ENCODE measurements around the gene SLC25A33.
"Not testable (repeated sequence)": the region's sequence is repeated elsewhere in the genome, so short reads cannot be mapped to it uniquely, and the experiment has no call there.

Gene SLC25A33

GRCh38 chr1:9602794-9603167 is 63.5 kb downstream of the SLC25A33 start:
- DNase-seq: no peak

DNA sequence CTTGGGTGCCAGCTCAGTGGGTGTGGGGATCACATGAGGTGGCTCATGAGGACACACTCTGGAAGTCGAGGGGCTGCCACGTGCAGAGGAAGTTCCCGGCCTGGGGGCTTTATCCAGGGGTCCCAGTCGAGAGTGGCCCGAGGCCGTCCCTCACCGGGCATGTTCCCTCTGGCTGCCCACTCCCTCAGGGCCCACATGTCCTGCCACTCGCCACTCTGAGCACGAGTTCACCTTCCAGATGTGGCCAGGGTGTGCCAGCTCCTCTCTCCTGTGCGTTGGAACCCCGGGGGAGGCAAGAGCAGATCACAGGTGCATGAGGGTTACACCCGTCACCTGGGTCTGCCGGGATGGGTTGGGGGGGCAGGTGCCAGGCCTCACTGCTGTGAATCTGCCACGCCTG is 64.0 kb downstream of the SLC25A33 start:
- DNase-seq: no peak

DNA sequence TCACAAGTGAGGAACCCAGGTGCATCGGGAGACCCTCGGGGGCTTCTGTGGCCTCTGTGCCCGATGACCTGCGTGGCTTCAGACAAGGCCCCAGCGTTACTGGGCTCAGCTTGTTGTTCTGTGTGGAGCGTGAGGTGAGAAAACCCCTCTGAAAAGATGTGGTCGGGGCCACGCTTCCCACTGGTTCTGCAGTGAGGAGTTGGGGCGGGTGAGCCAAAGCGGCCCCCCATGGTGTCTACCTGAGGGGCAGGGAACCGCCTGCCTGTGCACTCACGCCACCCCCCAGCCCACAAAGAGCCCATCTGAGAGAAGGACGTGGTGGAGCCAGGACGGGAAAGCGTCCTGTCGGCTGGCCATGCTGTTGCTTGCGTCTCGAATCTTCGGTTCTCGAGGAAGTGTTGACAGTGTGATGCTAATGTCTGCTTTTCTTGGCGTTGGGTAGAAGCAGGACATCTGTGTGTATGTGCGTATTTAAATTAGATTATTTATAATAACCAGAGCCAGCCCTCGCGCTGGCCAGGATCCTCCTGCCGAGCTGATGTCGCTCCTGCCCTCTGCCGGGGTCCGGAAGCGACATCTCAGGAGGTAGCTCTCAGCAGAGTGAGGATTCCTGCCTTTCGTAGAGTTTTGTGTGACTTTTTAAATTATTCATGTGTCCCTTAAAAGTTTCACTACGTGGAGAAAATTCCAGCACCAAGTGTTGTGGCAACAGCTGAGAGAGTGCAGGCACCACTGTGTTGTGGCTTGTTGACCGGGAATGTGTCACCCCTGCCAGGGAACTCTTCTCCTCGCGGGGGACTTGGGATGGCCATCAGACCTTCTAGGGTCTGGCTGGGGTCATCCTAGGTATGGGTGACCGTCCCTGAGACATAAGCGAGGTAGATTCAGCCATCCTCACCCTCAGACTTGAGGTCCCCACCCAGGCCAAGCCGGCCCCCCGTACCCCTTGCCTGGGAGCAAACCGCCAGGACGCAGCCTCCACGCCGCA is 64.8 kb downstream of the SLC25A33 start:
- DNase-seq: no peak

DNA sequence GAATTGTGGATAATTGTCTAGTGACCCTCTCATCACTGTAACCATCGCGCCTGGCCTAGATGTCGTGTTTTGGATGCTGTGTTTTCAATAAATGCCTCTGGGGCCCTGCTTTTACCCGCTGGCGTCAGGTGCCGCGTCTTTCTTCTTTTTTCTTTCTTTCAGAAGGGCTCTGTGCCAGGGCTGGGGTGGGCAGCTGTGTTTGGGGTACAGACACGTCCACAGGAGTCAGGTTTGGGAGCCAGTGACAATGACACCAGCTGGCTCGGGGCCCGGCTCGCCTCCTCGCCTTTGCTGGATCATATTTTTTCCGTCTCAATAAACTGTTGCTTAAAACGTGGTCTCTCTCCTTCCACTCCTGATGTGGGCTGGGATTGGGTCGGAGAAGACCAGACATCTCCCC is 65.6 kb downstream of the SLC25A33 start:
- DNase-seq: no peak

DNA sequence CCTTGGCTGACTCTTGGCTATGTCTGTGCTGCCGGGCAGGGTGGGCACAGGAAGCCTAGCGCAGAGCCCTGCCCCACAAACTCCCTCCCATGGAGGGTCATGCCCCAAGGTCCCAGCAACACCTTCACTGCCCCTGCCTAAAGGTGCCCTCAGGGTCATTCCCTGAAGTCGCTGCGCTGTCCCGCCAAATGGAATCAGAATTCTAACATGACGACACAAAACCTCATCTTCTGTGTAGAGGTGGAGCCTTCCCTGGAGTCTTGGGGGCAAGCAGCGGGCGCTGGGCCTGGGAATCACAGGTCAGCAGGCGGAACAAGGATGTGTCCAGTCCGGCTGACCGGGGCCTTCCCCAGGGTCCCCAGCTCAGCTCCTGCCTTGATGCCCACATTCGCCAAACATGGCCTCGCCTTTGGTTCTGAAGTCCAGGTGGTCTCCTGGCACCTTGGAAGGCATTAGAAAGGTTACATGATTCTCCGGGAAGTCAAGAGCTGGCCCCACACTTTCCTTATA is 66.7 kb downstream of the SLC25A33 start:
- no peak for DNase-seq

DNA sequence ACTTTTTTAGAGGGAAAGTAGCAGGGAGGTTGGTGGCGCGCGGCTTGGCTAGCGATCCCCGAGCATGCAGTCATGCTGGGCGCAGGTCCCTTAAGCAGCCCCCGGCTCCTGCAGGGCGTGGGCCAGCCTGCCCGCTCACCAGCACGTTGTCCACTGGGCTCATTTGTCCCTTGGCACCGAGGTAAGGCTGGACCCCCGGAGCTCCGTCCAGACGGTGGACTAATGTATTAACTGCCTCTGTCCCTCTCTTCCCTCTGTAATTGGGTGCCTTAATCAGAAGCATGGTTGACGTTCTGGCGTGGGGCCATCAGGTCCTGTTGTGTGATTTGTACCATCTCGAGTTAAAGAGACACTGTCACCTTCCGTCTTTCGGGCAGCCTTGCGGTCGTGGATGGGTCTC is 67.2 kb downstream of the SLC25A33 start:
- DNase-seq: no peak

DNA sequence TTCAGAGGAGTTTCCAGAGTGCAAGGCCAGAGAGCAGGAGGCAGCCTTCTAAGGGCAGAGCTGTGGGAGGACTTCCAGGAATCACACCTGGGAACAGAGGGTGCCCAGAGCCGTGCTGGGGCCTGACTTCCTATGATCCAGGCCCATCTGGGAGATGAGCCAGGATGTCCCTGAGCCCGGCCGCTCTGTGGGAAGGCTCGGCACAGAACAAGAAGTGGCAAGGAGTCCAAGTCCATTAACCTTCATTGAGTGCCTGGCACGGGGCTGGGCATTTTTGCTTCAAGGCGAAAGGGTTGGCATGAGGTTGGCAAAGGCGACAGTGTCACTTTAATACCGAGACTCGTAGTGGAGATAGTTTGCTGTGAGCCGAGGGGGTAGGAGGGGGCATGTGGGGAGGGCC is 67.7 kb downstream of the SLC25A33 start:
- DNase-seq: no peak

- no peak for DNase-seq
Measured at GRCh38 chr1:9607352-9607751, 68.1 kb downstream of the SLC25A33 start.

DNA sequence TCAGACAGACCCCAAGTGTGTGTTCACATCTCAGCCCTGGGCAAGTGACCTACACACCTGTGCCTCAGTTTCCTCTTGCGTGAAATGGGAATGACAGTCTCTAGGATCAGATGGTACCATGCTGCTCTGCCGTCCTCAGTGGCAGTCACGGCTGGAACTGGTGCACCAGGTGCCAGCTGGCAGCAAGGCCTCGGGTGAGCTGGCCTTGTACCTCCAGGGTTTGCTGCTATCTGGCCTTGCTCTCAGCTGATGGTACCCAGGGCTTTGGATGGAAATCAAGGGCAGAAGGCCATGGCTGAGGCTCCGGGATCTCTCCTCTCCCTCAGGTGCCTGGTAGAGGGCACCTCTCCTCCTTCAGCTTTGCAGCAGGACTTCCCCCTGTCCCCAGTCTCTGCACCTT is 70.7 kb downstream of the SLC25A33 start:
- no peak for DNase-seq

GRCh38 chr1:9610548-9610947 is 71.3 kb downstream of the SLC25A33 start:
- DNase-seq: no peak

DNA sequence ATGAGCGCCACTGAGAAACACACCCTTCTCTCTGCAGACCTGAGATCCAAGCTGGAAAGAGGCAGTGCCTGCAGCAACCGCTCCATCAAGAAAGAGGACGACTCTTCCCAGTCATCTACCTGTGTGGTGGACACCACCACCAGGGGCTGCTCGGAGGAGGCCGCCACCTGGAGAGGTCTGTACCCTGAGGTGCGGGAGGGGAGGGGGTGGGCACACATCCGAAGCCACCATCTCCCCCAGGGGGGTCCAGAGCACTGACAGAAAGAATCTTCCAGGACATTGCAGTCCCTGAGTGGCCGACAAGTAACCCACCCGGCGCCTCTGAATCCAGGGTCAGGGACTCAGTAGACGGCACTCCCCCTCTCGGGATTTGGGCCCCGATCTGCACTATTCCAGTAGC is 72.5 kb downstream of the SLC25A33 start:
- no peak for DNase-seq

DNA sequence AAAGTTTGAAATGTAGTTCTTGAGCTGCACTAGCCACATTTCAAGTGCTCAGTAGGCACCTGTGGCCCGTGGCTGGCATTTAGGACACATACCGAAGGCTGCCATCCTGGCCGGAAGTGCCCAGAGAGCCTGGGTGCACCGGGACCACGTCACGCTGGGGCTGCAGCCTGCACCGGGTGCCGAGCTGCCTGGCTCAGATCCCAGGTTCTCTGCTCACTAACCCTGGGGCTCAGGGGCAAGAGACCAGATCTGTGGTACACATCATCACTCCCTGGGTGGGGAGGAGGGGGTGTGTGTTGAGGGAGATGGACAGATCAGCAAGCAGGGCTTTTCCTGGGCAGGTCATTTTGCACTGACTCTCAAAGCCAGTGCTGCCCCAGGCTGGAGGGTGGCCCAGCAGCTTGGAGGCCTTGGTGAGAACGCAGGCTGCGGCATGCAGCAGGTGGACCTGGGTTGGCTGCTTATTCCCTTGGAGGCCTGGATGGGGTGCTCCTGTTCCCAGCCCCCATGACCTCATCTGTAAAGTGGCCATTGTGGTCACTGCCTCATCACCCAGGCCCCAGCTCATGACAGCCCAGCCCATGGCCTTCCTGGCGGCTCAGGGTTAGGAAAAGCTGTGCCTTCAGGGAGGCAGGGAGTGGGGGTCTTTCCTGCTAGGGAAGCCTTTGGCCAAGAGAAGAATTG is 73.0 kb downstream of the SLC25A33 start:
- DNase-seq: no peak

GRCh38 chr1:9612871-9613624 is 73.8 kb downstream of the SLC25A33 start:
- DNase-seq: no peak

DNA sequence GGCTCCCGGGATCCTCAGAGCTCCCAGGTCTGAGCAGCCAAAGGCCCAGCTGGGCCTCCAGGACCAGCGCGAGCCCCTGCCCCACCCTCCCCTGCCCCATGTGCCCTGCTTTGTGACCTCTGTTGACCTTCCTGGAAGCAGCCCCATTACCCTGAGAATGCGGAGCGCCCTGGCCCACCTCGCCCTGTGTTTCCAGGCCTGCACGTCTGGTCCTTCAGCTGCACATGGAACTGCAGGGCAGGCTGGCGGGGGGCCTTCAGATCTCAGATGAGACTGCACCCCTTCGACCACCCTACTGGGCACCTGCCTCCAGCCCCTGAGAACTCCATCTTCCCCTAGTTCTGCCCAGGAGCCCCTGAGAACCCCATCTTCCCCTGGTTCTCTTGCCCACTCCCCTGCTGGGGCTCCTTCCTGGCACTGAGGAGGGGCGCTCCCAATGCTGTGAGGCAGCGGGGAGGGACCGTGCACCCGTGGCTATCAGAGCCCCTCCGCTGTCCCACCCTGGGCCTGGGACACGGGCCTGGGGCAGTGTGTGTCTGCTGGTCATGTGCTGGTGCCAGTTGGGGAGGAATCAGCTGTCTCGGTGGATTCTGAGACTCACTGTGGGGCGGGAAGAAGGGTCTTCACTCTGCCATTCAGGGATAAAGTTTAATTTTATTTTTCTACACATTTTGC is 74.5 kb downstream of the SLC25A33 start:
- no peak for DNase-seq

- DNase-seq: no peak
Measured at GRCh38 chr1:9615316-9616063, 76.2 kb downstream of the SLC25A33 start.

DNA sequence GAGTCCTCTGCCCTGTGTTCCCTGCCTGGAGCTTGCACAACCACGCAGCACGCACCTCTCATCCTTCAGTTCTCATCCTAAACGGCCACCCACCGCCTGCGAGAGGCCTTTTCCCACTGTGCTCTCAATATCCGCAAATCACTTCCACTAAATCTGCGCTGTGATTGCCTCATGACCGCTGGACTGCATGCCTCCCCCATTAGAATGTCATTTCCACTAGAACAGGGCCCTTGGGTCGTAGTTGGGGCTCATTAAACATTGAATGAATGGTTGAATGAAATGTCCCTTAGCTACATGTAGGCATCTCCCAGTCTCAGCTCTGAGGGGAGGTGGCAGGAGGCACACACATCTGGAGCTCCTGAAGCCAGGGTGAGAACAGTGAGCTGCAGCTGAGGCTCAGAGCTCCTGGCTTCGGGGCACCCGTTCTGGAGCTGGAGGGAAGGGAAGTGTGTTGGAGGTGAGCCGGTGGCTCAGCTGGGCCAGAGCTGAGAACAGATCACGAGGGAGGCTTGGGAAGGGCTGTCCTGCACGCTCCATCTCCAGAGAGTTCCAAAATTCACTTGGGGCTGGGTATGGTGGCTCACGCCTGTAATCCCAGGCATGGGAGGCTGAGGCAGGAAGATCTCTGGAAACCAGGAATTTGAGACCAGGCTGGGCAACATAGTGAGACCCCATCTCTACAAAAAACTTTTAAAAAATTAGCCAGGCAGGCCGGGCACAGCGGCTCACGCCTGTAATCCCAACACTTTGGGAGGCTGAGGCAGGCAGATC is 79.8 kb downstream of the SLC25A33 start:
- no peak for DNase-seq

DNA sequence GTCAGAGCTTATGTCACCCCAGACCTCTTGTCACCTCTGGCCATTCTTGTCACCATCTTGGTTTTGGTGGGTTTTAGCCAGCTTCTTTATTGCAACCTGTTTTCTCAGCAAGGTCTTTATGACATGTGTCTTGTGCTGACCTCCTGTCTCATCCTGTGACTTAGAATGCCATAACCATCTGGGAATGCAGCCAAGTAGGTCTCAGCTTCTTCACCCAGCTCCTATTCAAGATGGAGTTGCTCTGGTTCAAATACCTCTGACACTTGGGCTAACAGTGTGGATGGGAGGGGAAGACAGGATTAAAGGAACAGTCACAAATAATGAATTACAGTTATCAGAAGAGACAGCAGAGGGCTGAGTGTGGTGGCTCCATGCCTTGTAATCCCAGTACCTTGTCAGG is 81.8 kb downstream of the SLC25A33 start:
- no peak for DNase-seq

- DNase-seq: no peak
Measured at GRCh38 chr1:9624081-9624480, 84.8 kb downstream of the SLC25A33 start.

- not testable (repeated sequence) for DNase-seq
Measured at GRCh38 chr1:9625030-9625429, 85.8 kb downstream of the SLC25A33 start.

- DNase-seq: no peak
Measured at GRCh38 chr1:9626201-9626608, 86.9 kb downstream of the SLC25A33 start.

Data from NCI-H2029 treated with DMSO at 0.1 percent for 48 hours (cell line).